ENCODE data around the gene PTPN23.

PTPN23 gene

DNA sequence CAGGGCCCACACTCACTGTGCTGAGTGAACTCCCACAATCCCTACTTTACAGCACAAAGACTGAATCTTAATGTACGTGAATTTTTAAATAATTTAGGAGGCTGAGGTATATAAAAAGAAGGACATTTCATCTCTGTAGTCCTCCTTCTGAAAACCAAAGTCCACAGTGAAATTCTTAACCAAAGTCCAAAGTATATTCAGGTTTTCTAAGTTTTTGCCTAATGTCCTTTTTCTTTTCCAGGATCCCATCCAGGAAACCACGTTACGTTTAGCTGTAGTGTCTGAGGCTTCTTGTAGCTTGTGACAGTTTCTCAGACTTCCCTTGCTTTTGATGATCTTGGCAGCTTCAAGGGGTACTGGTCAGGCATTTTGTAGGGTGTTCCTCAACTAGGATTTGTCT, 50.4 kb downstream of the PTPN23 start:
- no peaks in the 10 kb centered on the region for H3K9me3 ChIP-seq (ENCODE audit: control insufficient read depth, low read length)
- WGBS, 2 experiments (ENCODE audit: insufficient coverage in 2 of 2), result 94% methylated on average over 2 of the region's 3 CpGs; no CpG with 5 or more reads in 1 of the 2 experiments
- H3K36me3 ChIP-seq (ENCODE audit: control insufficient read depth, insufficient read depth, low read length), result peaks cover 68% of the 10 kb centered on the region
- H3K4me3 ChIP-seq (ENCODE audit: extremely low read depth, insufficient read depth, low read length, poor library complexity, severe bottlenecking), result no peak overlapping the region
- H3K27ac ChIP-seq (ENCODE audit: low read depth, low read length, severe bottlenecking), result no peak overlapping the region
- no peaks in the 10 kb centered on the region for H3K4me1 ChIP-seq (ENCODE audit: control insufficient read depth, insufficient read depth, low read length, poor library complexity, severe bottlenecking)

- H3K4me3 ChIP-seq (ENCODE audit: extremely low read depth, insufficient read depth, low read length, poor library complexity, severe bottlenecking), result no peak overlapping the region
- no peak overlapping the region for H3K27ac ChIP-seq (ENCODE audit: low read depth, low read length, severe bottlenecking)
- no peaks in the 10 kb centered on the region for H3K4me1 ChIP-seq (ENCODE audit: control insufficient read depth, insufficient read depth, low read length, poor library complexity, severe bottlenecking)
- 71 to 100% methylated on average over 1 to 2 of the region's 2 CpGs for WGBS, 2 experiments (ENCODE audit: insufficient coverage in 2 of 2)
- H3K9me3 ChIP-seq (ENCODE audit: control insufficient read depth, low read length), result no peaks in the 10 kb centered on the region
- peaks cover 63% of the 10 kb centered on the region for H3K36me3 ChIP-seq (ENCODE audit: control insufficient read depth, insufficient read depth, low read length)
Measured at GRCh38 chr3:47432673-47433072, 51.9 kb downstream of the PTPN23 start.

DNA sequence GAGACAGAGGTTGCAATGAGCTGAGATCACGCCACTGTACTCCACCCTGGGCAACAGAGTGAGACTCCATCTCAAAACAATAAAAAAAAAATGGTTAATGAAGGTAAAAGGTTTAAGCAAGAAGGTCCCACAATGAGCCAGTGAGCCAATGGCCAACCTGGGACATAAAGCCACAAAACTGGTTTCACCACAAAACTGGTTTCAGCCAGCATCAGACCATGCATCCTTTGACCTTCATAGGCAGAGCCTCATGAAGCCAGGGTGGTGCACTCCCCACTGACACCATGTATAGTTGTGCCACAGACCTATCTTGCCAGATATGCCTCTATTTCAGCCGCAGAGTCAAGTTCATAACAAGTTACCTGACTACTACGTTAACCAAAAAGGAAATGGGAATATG, 53.0 kb downstream of the PTPN23 start:
- peaks cover 61% of the 10 kb centered on the region for H3K36me3 ChIP-seq (ENCODE audit: control insufficient read depth, insufficient read depth, low read length)

DNA sequence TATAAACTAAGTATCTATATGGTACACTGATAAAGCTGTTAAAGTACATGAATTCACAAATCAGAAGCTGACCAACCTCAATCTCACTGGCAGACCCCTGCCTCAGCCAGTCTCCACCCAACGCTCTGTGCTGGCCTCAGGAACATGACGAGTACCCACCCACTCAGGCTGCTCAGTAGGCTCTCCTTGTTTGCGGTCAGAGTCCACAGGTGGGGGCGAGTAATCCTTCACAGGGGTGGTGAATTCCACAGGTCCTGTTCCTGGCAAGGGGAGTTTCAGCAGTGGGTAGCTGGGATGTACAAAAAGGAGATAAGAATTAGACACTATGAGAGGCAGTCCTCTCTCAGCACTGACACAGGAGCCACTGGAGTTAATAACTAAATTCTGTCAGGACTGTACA, 54.0 kb downstream of the PTPN23 start:
- Histone ChIP-seq H3K27ac (ENCODE audit: low read depth, low read length, severe bottlenecking) (no peak overlapping the region), H3K36me3 (ENCODE audit: control insufficient read depth, insufficient read depth, low read length) (peaks cover 61% of the 10 kb centered on the region), H3K4me3 (ENCODE audit: extremely low read depth, insufficient read depth, low read length, poor library complexity, severe bottlenecking) (no peak overlapping the region), H3K4me1 (ENCODE audit: control insufficient read depth, insufficient read depth, low read length, poor library complexity, severe bottlenecking) (no peaks in the 10 kb centered on the region), H3K9me3 (ENCODE audit: control insufficient read depth, low read length) (no peaks in the 10 kb centered on the region)
- 96 to 98% methylated on average over 4 of the region's 4 CpGs for WGBS, 2 experiments (ENCODE audit: insufficient coverage in 2 of 2)

More for the DNA sequence above, 53.0 kb downstream of the PTPN23 start:
- Histone ChIP-seq H3K27ac (ENCODE audit: low read depth, low read length, severe bottlenecking) (no peak overlapping the region), H3K4me1 (ENCODE audit: control insufficient read depth, insufficient read depth, low read length, poor library complexity, severe bottlenecking) (no peaks in the 10 kb centered on the region), H3K4me3 (ENCODE audit: extremely low read depth, insufficient read depth, low read length, poor library complexity, severe bottlenecking) (no peak overlapping the region), H3K9me3 (ENCODE audit: control insufficient read depth, low read length) (no peaks in the 10 kb centered on the region)
- WGBS, 2 experiments (ENCODE audit: insufficient coverage in 2 of 2), result 90 to 100% methylated on average over 1 to 2 of the region's 3 CpGs

DNA sequence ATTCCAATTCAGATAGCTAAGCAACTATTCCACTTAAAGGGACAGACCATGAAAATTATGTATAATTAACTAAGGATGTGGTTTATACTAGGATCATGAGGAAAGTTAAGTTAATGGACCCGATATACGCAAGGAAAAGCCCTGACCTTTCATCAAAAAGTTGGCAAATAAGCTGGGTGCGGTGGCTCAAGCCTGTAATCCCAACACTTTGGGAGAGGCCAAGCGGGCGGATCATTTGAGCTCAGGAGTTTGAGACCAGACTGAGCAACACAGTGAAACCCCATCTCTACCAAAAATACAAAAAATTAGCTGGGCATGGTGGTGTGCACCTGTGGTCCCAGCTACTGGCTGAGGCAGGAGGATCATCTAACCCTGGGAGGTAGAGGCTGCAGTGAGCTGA, 55.4 kb downstream of the PTPN23 start:
- 93 to 97% methylated on average over 3 to 5 of the region's 5 CpGs for WGBS, 2 experiments (ENCODE audit: insufficient coverage in 2 of 2)
- no peak overlapping the region for H3K4me3 ChIP-seq (ENCODE audit: extremely low read depth, insufficient read depth, low read length, poor library complexity, severe bottlenecking)
- no peaks in the 10 kb centered on the region for H3K9me3 ChIP-seq (ENCODE audit: control insufficient read depth, low read length)
- H3K27ac ChIP-seq (ENCODE audit: low read depth, low read length, severe bottlenecking), result no peak overlapping the region
- H3K36me3 ChIP-seq (ENCODE audit: control insufficient read depth, insufficient read depth, low read length), result peaks cover 63% of the 10 kb centered on the region
- H3K4me1 ChIP-seq (ENCODE audit: control insufficient read depth, insufficient read depth, low read length, poor library complexity, severe bottlenecking), result no peaks in the 10 kb centered on the region

- peaks cover 9% of the 10 kb centered on the region for H3K4me1 ChIP-seq (ENCODE audit: control insufficient read depth, insufficient read depth, low read length, poor library complexity, severe bottlenecking)
- H3K9me3 ChIP-seq (ENCODE audit: control insufficient read depth, low read length), result no peaks in the 10 kb centered on the region
- peaks cover 36% of the 10 kb centered on the region for H3K36me3 ChIP-seq (ENCODE audit: control insufficient read depth, insufficient read depth, low read length)
- no peak overlapping the region for H3K27ac ChIP-seq (ENCODE audit: low read depth, low read length, severe bottlenecking)
- no peak overlapping the region for H3K4me3 ChIP-seq (ENCODE audit: extremely low read depth, insufficient read depth, low read length, poor library complexity, severe bottlenecking)
Measured at GRCh38 chr3:47440131-47440530, 59.3 kb downstream of the PTPN23 start.

GRCh38 chr3:47441796-47442551, 61.2 kb downstream of the PTPN23 start:
- Histone ChIP-seq H3K4me3 (ENCODE audit: extremely low read depth, insufficient read depth, low read length, poor library complexity, severe bottlenecking) (no peak overlapping the region), H3K27ac (ENCODE audit: low read depth, low read length, severe bottlenecking) (no peak overlapping the region), H3K9me3 (ENCODE audit: control insufficient read depth, low read length) (no peaks in the 10 kb centered on the region), H3K36me3 (ENCODE audit: control insufficient read depth, insufficient read depth, low read length) (peaks cover 36% of the 10 kb centered on the region), H3K4me1 (ENCODE audit: control insufficient read depth, insufficient read depth, low read length, poor library complexity, severe bottlenecking) (peaks cover 9% of the 10 kb centered on the region)
- WGBS, 2 experiments (ENCODE audit: insufficient coverage in 2 of 2), result 85 to 100% methylated on average over 2 of the region's 4 CpGs

- WGBS, 2 experiments (ENCODE audit: insufficient coverage in 2 of 2), result 82 to 88% methylated on average over 4 to 5 of the region's 5 CpGs
- peaks cover 23% of the 10 kb centered on the region for H3K36me3 ChIP-seq (ENCODE audit: control insufficient read depth, insufficient read depth, low read length)
- no peak overlapping the region for H3K4me3 ChIP-seq (ENCODE audit: extremely low read depth, insufficient read depth, low read length, poor library complexity, severe bottlenecking)
- H3K4me1 ChIP-seq (ENCODE audit: control insufficient read depth, insufficient read depth, low read length, poor library complexity, severe bottlenecking), result peaks cover 9% of the 10 kb centered on the region
- peak overlapping the region; percentile 56 for H3K27ac ChIP-seq (ENCODE audit: low read depth, low read length, severe bottlenecking)
- no peaks in the 10 kb centered on the region for H3K9me3 ChIP-seq (ENCODE audit: control insufficient read depth, low read length)
Measured at GRCh38 chr3:47443611-47443995, 62.8 kb downstream of the PTPN23 start.

DNA sequence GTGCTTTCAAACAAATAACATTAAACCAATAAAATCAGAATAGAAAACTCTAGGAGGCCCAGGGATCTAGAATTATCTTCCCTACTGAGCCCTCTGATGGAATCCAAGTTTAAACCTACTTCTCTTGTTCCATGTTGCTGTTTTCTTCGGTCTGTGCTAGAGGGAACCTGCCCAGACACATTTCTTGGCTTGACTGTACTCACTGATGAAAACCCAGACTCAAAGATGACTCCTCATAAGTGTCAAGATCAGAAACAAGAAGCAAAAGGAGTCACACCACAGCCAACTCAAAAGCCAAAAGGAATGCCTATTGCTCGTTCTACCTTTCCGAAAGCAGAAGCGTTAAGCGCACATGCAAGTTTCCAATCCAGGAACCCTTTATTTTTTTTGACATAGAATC, 63.3 kb downstream of the PTPN23 start:
- no peak overlapping the region for H3K4me3 ChIP-seq (ENCODE audit: extremely low read depth, insufficient read depth, low read length, poor library complexity, severe bottlenecking)
- H3K36me3 ChIP-seq (ENCODE audit: control insufficient read depth, insufficient read depth, low read length), result peaks cover 21% of the 10 kb centered on the region
- WGBS, 2 experiments (ENCODE audit: insufficient coverage in 2 of 2), result 98 to 100% methylated on average over 5 of the region's 5 CpGs
- peaks cover 9% of the 10 kb centered on the region for H3K4me1 ChIP-seq (ENCODE audit: control insufficient read depth, insufficient read depth, low read length, poor library complexity, severe bottlenecking)
- no peaks in the 10 kb centered on the region for H3K9me3 ChIP-seq (ENCODE audit: control insufficient read depth, low read length)
- H3K27ac ChIP-seq (ENCODE audit: low read depth, low read length, severe bottlenecking), result peak overlapping the region; percentile 36

DNA sequence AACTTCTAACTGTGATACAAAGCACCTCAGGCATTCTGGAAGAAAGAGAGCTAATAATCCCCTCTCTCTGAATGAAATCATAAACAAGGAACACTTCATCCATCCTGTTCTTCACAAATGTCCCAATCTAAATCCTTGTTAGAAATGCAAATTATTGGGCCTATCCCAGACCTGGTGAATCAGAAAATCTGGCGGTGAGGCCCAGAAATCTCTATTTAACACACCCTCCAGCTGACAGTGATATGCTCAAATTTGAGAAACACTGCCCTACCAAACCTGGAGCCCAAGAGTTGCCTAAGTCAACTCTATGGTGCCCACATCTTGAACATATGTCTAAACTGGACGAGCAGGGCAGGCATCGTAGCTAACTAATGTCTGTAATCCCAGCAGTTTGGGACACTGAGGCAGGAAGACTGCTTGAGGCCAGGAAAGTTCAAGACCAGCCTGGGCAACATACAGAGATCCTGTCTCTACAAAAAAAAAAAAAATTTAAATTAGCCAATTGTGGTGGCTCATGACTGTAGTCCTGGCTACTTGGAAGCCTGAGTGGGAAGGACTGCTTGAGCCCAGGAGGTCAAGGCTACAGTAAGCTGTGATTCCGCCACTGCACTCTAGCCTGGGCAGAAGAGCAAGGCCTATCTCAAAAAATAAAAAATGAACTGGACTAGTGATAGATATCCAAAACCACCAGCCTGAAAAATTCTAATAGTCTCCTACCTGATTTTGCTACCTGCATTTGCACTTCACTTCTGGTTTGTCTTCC, 71.8 kb downstream of the PTPN23 start:
- Histone ChIP-seq H3K4me3 (ENCODE audit: extremely low read depth, insufficient read depth, low read length, poor library complexity, severe bottlenecking) (no peak overlapping the region), H3K27ac (ENCODE audit: low read depth, low read length, severe bottlenecking) (no peak overlapping the region), H3K36me3 (ENCODE audit: control insufficient read depth, insufficient read depth, low read length) (no peaks in the 10 kb centered on the region), H3K4me1 (ENCODE audit: control insufficient read depth, insufficient read depth, low read length, poor library complexity, severe bottlenecking) (no peaks in the 10 kb centered on the region), H3K9me3 (ENCODE audit: control insufficient read depth, low read length) (no peaks in the 10 kb centered on the region)
- WGBS, 2 experiments (ENCODE audit: insufficient coverage in 2 of 2), result 69 to 70% methylated on average over 3 of the region's 4 CpGs

Data from mesodermal cell (in vitro differentiated cells).